ENCODE measurements around the gene ACTG2. TPM values are rescaled to one million over a fixed set of nuclear protein-coding genes. Genes with fewer than 3 reads are reported as not detected.

The ACTG2 gene
- polyA plus RNA-seq, 3 donors = not detected

- Mint-ChIP-seq H3K4me1 (peaks cover 22% of the 10 kb centered on the region), H3K27ac (no peak overlapping the region), H3K27me3 (ENCODE audit: low read depth in 3 of 3) (peaks cover 0 to 1% (median 1%) of the 10 kb centered on the region in 3 donors), H3K4me3 (no peak overlapping the region), H3K9me3 (no peaks in the 10 kb centered on the region), H3K36me3 (peaks cover 0 to 1% of the 10 kb centered on the region in 2 donors)
- 100% methylated on average over 3 of the region's 3 CpGs for WGBS (ENCODE audit: insufficient coverage)
- no peak overlapping the region for H2AFZ ChIP-seq (ENCODE audit: insufficient read depth, low read depth, low read length, poor library complexity, severe bottlenecking)
- H3K36me3 ChIP-seq (replicated peaks in 1 of 2; ENCODE audit: control insufficient read depth in 1 of 2, insufficient read depth in 2 of 2, low read length in 2 of 2) = no peaks in the 10 kb centered on the region
- H3K27ac ChIP-seq (ENCODE audit: low read depth in 1 of 2, low read length in 2 of 2) = no peak overlapping the region
- no peak overlapping the region for H3K9ac ChIP-seq (ENCODE audit: insufficient read depth, low read length, poor library complexity, severe bottlenecking)
- no peak for DNase-seq
- no peak overlapping the region for H3K4me2 ChIP-seq (replicated peaks; ENCODE audit: extremely low read depth, low read length, poor library complexity, severe bottlenecking)
- no peaks in the 10 kb centered on the region for H3K9me3 ChIP-seq (replicated peaks in 1 of 2; ENCODE audit: control insufficient read depth in 1 of 2, insufficient read depth in 1 of 2, low read length in 2 of 2)
- peaks cover 10 to 12% of the 10 kb centered on the region in 2 donors for H3K4me1 ChIP-seq (ENCODE audit: control insufficient read depth in 1 of 2, insufficient read depth in 2 of 2, low read length in 2 of 2)
- no peaks in the 10 kb centered on the region for H3K27me3 ChIP-seq (ENCODE audit: control insufficient read depth in 2 of 2, insufficient read depth in 2 of 2, low read length in 2 of 2)
- TF ChIP-seq CTCF (IDR thresholded peaks at IDR 0.05) = no peak
- no peaks in the 10 kb centered on the region for H3K79me2 ChIP-seq (ENCODE audit: insufficient read depth, low read length)
- intact Hi-C loops (cut with micrococcal nuclease) = no loop called here
- H3K4me3 ChIP-seq (replicated peaks in 1 of 3; ENCODE audit: low read depth in 2 of 3, low read length in 3 of 3) = no peak overlapping the region
- H4K20me1 ChIP-seq (ENCODE audit: insufficient read depth, low read length) = no peaks in the 10 kb centered on the region
Measured at GRCh38 chr2:73918856-73919255, 26.0 kb downstream of the ACTG2 start.

GRCh38 chr2:73919596-73920228, 26.9 kb downstream of the ACTG2 start:
- DNase-seq = no peak
- H3K36me3 Mint-ChIP-seq = peaks cover 0 to 1% of the 10 kb centered on the region in 2 donors
- intact Hi-C loops (cut with micrococcal nuclease) = loop anchor here in 1 of 2 donors (10.0 kb wide), 1 partner anchor 275 kb away; the partner anchor contains the start of gene MTHFD2

More at GRCh38 chr2:73919596-73920228, 26.9 kb downstream of the ACTG2 start:
- Histone ChIP-seq H3K9me3 (replicated peaks in 1 of 2; ENCODE audit: control insufficient read depth in 1 of 2, insufficient read depth in 1 of 2, low read length in 2 of 2) (no peaks in the 10 kb centered on the region), H4K20me1 (ENCODE audit: insufficient read depth, low read length) (no peaks in the 10 kb centered on the region), H3K27me3 (ENCODE audit: control insufficient read depth in 2 of 2, insufficient read depth in 2 of 2, low read length in 2 of 2) (no peaks in the 10 kb centered on the region), H3K4me1 (ENCODE audit: control insufficient read depth in 1 of 2, insufficient read depth in 2 of 2, low read length in 2 of 2) (peaks cover 13 to 17% of the 10 kb centered on the region in 2 donors), H3K4me2 (replicated peaks; ENCODE audit: extremely low read depth, low read length, poor library complexity, severe bottlenecking) (no peak overlapping the region), H3K4me3 (replicated peaks in 1 of 3; ENCODE audit: low read depth in 2 of 3, low read length in 3 of 3) (no peak overlapping the region), H3K79me2 (ENCODE audit: insufficient read depth, low read length) (no peaks in the 10 kb centered on the region), H3K9ac (ENCODE audit: insufficient read depth, low read length, poor library complexity, severe bottlenecking) (no peak overlapping the region), H3K27ac (ENCODE audit: low read depth in 1 of 2, low read length in 2 of 2) (no peak overlapping the region), H2AFZ (ENCODE audit: insufficient read depth, low read depth, low read length, poor library complexity, severe bottlenecking) (no peak overlapping the region), H3K36me3 (replicated peaks in 1 of 2; ENCODE audit: control insufficient read depth in 1 of 2, insufficient read depth in 2 of 2, low read length in 2 of 2) (no peaks in the 10 kb centered on the region)
- peaks cover 0 to 1% (median 1%) of the 10 kb centered on the region in 3 donors for H3K27me3 Mint-ChIP-seq (ENCODE audit: low read depth in 3 of 3)
- TF ChIP-seq CTCF (IDR thresholded peaks at IDR 0.05) = no peak
- peaks cover 0 to under 1% (median 0%) of the 10 kb centered on the region in 7 donors for H3K9me3 Mint-ChIP-seq
- peaks cover 26% of the 10 kb centered on the region for H3K4me1 Mint-ChIP-seq
- no peak overlapping the region for H3K27ac Mint-ChIP-seq
- no peak overlapping the region for H3K4me3 Mint-ChIP-seq
- 100% methylated on average over 3 of the region's 7 CpGs for WGBS (ENCODE audit: insufficient coverage)

Data from CD14-positive monocyte (primary cell).